Fibroblast of skin of right biceps (primary cell): Measurements from ENCODE around the gene PNRC1.
"Not testable (repeated sequence)": the region's sequence is repeated elsewhere in the genome, so short reads cannot be mapped to it uniquely, and the experiment has no call there.

Experiments used
- DNase-seq: peaks from one replicate; pipeline ENCODE4 v3.0.0-alpha.2; 2013

The PNRC1 gene

DNA sequence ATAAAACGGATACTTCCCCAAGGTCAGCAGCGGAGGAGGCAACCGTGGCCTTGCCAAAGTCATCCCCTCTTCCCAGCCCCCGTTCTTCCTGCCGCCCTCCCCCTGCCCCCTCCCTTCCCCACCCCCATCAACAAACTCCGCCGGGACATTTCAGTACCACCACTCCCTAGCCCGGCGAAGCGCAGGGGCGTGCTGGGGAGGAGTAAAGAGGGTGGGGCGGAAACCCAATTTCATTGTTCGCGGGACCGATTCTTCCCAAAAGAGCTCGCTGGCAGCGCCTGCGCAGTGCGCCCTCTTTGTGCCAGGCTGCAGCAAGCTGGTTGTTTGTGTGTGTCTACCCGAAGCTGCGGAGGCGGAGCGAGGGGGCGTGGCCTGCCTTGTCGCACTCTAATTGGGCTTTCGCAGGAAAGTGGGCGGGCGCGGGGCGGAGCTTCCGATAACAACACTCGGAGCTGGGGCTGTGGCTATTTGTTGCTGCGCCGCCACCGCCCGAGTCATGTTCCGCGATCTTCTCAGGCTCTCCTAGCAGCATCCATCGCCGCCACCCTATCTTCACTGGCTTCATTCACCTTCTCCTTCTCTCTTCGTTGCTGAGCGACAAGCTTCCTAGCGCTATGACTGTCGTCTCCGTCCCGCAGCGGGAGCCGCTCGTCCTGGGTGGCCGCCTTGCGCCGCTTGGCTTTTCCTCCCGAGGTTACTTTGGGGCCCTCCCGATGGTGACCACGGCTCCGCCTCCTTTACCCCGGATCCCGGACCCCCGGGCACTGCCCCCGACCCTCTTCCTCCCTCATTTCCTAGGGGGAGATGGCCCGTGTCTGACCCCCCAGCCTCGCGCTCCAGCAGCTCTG lies at the start of gene PNRC1:
TSS of gene PNRC1 (plus strand) at position 471 of the 848 bp plus-strand sequence. CDS start at position 615, 144 bp downstream.
- peak; percentile 99 for DNase-seq

- no peak for DNase-seq
Measured at GRCh38 chr6:89032599-89032998, 48.0 kb upstream of the PNRC1 start.

DNA sequence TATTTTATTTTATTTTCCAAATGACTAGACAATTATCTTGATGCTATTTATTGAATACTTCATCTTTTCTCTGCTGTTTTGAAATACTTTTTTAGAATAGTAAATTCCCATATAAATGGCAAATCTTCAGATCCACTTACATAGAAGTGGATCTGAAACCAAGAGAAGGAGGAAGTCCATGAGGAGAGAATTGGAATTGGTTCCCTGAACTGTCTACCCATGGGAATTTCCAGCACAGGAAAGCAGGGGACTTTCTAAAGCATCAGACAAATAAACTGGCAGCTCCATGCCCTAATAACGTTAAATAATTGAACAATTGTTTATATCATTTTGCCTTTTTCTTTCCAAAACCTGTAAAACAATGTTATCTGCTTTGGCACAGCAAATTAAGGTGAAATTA lies 47.1 kb upstream of the PNRC1 start:
- DNase-seq: no peak

DNA sequence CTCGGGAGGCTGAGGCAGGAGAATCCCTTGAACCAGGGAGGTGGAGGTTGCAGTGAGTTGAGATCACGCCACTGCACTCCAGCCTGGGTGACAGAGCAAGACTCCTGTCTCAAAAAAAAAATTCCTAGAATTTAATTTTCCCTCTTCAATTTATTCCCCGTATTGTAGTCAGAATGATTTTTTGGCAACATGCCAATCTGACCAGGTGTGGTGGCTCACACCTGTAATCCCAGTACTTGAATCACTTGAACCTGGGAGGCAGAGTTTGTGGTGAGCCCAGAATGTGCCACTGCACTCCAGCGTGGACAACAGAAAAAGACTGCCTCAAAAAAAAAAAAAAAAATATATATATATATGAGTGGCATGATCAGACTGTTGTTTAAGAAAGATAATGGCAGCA lies 46.4 kb upstream of the PNRC1 start:
- not testable (repeated sequence) for DNase-seq

DNA sequence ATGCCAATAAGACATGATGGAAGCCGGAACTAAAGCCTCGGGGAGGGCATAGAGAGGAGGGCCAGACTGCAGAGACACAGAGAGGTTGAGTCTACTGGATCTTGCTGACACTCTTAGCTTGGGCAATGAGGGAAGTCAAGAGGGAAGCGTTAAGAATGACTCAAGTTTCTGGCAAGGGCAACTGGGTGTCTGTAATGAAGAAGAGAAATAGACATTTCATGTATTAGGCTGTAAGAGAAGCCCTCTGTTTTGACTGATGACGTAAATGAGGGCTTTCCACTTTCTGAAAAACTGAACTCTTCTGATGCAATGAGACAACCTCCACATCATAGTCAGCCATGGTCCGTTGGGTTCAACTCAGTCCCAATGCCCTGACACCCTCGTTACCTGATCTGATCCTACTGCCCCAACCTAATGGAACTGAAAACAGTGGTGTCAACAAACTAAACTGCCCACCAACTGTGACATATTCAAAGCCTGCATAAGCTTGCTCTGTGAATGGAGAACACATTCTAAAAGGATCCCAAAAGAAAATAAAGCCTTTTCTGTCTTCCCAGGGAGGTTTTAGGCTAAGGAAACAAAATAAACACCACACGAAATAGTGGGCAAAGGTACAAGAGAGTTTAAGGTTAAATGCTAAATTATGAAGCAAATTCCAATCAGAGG lies 45.8 kb upstream of the PNRC1 start:
- peak; percentile 75 for DNase-seq

DNA sequence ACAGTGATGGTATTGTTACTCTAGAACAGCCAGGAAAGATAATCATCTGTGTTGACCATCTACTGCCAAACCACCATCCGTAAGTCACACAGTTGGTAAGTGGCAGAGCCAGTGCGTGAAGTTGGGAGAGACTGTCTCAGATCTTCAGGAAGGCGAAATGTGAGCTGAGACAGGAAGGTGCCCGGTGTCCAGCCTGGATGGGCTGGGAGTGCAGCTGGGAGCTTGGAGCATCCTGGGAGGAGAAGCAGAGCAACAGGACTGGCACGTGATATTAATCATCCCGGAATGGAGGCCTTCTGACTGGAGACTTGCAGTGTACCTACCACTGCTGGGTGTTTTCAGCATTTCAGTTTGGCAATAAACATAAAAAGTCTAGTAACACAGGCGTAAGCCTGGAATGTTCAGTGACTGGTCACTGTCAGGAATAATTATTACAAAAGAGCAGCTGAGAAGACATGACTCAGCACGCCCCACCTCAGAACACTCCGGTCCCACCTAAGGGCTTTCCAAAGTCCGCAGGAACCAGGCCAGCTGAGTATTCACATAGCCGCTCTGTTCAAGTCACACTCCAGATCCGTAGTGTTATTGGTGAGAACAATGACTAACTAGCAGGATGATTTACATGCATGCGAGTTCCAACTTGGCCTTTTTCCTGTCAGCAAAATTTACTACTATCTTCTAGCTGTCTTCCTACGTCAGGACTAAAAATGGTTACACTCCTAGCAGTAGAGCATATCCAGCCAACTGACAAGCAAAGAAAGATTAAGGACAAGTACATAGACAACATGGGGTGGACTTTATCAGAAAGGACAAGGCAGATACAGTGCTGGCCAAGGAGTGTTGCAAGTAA lies 45.1 kb upstream of the PNRC1 start:
- peak; percentile 96 for DNase-seq

DNA sequence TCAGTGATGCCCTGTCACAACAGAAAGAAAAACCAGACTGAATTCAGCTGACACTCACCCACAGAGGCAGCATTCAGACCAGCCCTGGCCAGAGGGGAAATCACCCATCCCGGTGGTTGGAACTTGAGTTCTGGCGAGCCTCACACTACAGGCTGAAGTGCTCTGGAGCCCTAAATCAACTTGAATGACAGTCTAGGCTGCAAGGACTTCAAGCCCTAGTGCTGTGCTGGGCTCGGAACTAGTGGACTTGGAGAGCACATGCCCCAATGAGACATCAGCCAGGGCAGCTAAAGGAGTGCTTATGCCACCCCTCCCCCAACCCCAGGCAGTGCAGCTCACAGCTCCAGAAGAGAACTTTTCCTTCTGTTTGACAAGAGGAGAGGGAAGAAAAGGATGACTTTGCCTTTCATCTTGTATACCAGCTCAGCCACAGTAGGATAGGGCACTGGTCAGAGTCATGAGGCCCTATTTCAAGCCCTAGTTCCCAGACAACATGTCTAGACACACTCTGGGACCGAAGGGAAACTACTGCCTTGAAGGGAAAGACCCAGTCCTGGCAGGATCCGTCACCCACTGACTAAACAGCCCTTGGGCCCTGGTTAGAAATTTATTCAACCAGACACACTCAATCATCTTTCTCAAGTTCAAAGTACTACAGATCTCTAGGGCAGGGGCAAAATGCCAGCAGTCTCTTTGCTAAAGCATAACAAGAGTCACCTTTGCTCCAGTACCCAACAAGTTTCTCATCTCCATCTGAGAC lies 43.2 kb upstream of the PNRC1 start:
- no peak for DNase-seq

- not testable (repeated sequence) for DNase-seq
Measured at GRCh38 chr6:89037901-89038293, 42.7 kb upstream of the PNRC1 start.

- no peak for DNase-seq
Measured at GRCh38 chr6:89042664-89043063, 37.9 kb upstream of the PNRC1 start.

GRCh38 chr6:89044328-89045010 lies 36.1 kb upstream of the PNRC1 start:
- no peak for DNase-seq

GRCh38 chr6:89045011-89045387 lies 35.6 kb upstream of the PNRC1 start:
- DNase-seq: no peak

- DNase-seq: peak; percentile 26
Measured at GRCh38 chr6:89045576-89045975, 35.0 kb upstream of the PNRC1 start.

DNA sequence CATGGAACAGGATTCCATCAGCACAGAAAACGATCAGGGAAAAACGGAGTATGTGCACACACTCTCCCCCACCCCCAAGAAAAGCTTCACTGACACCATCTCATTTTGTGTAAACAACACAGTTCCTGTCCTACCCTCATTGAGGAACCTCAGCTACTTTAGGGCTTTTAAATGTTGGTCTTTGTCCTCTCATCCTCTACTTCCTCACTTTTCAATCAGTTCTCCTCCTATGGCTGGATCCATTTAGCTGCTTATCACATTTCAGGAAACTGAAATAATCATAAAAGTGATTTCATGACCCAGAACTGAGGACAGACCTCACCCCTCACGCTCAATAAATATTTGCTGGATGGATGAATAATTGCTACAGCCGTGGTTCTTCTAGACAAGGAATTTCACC lies 33.1 kb upstream of the PNRC1 start:
- DNase-seq: no peak

DNA sequence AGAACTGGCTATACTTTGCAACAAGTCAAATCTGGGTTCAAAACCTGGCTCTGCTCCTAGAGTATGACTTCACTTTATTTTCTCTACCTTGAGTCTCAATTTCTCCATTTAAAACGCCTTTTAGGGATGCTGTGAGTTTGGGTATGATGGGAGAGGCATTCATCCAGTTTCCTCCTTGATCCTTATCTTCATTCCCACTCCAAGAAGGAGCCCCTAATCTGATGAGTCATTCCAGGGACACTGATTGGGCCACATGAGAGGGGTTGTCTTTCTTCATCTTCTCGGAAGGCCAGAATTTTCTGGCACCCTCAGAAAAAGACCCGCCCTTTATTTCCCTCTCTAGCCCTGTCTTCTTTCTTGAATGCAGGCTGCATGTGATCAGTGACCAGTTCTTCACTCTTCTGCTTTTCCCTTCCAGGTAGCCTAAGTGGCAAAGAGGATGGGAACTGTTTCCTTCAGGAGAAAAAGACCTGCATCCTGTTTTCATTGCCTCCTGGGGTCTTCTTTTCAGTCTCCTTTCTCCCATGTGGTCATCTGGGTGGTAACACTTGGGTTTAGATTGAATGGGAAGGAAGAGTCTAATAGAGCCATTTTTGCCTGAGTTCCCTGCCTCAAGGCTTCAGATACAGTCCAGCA lies 32.1 kb upstream of the PNRC1 start:
- peak; percentile 29 for DNase-seq

DNA sequence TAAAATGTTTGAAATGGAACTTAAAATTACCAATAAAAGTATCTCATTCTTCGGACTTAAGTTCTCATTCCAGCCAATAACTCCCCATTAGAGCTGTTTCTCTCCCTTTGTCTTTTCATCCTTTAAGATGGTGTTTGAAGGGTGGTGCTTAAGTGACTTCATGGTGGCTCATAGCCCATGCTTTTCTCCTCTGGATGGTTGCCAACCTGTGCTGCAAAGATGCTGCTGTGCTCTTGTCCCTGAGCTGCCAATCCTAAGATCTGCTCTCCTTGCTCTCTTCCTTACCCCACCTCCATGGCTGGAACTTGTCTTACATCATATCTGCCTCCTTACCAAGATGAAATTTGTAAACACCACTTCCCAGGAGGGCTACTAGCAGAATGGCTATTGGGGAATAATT lies 31.6 kb upstream of the PNRC1 start:
- DNase-seq: peak; percentile 64

DNA sequence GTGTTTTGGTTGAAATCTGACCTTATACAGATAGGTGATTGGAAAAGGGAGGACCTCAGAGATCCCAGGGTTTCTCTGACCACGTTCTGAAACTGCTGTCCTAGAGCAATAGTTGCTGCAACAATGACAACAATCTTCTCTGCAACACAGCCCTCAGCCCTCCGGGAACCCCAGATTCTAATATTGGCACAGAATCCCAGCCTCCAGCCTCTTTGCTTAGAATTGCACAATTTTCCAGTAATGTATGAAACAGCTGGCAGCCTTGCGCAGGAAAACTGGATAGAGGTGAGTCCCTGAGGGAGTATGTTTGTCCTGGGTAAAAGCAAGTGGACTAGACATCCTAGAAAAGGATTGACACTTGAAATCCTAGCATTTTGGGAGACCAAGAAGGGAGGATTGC lies 30.4 kb upstream of the PNRC1 start:
- peak; percentile 46 for DNase-seq

- no peak for DNase-seq
Measured at GRCh38 chr6:89050697-89051096, 29.9 kb upstream of the PNRC1 start.

DNA sequence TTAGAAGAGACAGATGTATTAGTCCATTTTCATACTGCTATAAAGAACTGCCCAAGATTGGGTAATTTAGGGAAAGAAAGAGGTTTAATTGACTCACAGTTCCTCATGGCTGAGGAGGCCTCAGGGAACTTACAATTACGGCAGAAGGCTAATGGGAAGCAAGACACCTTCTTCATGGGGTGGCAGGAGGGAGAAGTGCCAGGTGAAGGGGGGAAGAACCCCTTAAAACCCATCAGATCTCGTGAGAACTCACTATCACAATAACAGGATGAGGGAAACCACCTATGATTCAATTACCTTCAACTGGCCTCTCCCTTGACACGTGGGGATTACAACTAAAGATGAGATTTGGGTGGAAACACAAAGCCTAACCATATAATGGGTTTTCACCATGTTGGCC lies 28.9 kb upstream of the PNRC1 start:
- no peak for DNase-seq

DNA sequence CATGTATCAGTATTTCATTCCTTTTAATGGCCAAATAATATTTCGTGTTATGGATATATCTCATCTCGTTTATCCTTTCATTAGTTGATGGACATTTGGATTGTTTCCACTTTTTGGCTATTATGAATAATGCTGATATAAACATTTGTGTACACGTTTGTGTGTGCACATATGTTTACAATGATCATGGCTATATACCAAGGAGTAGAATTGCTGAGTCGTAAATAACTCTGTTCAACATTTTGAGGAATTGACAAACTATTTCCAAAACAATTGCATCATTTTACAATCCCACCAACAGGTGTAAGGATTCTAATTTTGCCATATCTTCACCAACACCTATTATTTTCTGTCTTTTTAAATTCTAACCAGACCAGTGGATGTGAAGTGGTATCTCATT lies 26.3 kb upstream of the PNRC1 start:
- DNase-seq: no peak

GRCh38 chr6:89057759-89058158 lies 22.8 kb upstream of the PNRC1 start:
- DNase-seq: no peak

GRCh38 chr6:89058627-89059026 lies 21.9 kb upstream of the PNRC1 start:
- DNase-seq: no peak

DNA sequence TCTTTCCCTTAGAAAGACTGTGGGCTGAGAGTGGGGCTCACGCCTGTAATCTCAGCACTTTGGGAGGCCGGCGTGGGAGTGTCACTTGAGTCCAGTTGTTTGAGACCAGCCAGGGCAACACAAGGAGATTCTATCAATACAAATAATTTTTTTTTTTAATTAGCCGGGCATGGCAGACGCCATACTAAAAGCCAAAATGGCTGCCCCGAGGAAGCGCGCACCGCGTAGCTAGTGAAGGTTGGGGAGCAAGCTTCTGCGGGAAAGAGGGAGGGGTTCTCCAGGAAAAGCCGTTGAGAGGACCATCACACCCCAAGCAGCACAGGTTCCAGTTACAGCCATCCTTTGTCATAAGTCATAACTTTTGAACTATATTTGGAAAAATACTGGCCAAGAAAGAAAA lies 21.3 kb upstream of the PNRC1 start:
- DNase-seq: no peak
